Measurements from ENCODE around the gene LOC101059915.
"Not testable (repeated sequence)": the region's sequence is repeated elsewhere in the genome, so short reads cannot be mapped to it uniquely, and the experiment has no call there.

Gene LOC101059915

DNA sequence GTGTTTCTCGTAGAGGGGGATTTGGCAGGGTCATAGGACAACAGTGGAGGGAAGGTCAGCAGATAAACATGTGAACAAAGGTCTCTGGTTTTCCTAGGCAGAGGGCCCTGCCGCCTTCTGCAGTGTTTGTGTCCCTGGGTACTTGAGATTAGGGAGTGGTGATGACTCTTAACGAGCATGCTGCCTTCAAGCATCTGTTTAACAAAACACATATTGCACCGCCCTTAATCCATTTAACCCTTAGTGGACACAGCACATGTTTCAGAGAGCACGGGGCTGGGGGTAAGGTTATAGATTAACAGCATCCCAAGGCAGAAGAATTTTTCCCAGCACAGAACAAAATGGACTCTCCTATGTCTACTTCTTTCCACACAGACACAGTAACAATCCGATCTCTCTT lies 22.9 kb upstream of the LOC101059915 start:
- DNase-seq: not testable (repeated sequence)

DNA sequence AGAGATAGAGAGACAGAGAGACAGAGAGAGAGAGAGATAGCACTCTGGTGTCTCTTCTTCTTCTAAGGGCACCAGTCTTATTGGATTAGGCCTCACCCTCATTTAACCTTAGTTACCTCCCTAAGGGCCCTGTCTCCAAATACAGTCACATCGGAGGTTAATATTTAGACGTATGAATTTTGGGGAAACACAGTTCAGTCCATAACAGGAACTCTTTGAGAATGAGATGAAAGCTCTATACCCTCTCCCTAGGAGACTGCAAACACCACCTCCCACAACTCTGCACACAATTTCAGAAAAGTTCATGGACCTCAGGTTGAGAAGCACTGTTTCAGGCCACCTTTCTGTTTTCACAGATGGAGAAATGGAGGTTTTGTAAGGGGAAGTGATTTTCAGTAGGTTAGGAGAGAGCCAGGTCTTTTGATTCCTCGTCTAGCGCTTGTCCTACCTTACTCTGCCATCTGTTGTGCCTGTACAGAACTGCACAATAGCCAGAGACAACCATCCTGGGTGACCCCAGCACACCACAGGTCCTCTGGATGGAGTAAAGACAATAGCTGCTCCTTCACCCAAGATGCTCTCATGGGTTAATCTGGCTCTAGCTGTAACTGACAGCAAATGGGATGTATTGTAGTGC lies 16.9 kb upstream of the LOC101059915 start:
- DNase-seq: no peak

DNA sequence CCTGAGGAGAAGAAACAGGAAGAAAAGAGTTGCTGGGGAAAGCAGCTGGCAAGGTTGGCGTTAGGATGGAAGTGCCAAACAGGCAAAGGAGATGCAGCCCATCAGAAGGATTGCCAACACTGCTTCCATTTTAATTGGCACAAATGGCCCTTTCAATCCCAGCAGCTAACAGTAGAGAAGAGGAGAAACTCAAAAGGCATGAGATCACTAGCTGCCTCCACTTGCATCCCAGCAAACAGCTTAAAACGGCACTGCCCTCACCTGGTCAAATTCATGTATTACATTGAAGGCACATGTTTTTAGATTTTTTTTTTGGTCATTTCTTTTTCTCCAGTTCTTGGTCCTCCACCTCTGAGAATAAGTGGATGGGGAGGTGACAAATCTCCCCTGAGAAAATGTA lies 14.9 kb upstream of the LOC101059915 start:
- peak; percentile 34 for DNase-seq

GRCh38 chrX:71653344-71653743 lies 14.0 kb upstream of the LOC101059915 start:
- no peak for DNase-seq

- DNase-seq: no peak
Observed at GRCh38 chrX:71657267-71657666, 10.1 kb upstream of the LOC101059915 start.

- DNase-seq: no peak
Observed at GRCh38 chrX:71659342-71659741, 8.0 kb upstream of the LOC101059915 start.

DNA sequence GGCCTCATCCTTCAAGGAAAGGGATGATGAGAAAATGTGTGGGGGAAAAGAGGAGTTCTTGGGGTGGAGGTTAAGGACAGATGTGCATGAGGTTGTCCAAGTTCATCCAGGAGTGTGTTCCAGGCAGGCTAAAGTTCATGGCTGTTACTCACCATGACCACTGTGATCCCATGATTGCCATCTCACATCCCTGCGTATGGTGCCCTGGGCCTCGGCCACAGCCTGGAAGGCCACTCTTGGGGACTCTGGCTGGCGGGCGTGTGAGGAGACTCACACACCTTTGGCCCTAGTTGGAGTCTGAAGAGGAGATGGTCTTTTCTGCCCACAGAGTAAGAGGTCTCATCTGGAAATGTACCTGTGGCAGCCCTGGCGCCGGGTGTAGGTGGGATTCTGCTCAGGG lies 7.4 kb upstream of the LOC101059915 start:
- DNase-seq: no peak

DNA sequence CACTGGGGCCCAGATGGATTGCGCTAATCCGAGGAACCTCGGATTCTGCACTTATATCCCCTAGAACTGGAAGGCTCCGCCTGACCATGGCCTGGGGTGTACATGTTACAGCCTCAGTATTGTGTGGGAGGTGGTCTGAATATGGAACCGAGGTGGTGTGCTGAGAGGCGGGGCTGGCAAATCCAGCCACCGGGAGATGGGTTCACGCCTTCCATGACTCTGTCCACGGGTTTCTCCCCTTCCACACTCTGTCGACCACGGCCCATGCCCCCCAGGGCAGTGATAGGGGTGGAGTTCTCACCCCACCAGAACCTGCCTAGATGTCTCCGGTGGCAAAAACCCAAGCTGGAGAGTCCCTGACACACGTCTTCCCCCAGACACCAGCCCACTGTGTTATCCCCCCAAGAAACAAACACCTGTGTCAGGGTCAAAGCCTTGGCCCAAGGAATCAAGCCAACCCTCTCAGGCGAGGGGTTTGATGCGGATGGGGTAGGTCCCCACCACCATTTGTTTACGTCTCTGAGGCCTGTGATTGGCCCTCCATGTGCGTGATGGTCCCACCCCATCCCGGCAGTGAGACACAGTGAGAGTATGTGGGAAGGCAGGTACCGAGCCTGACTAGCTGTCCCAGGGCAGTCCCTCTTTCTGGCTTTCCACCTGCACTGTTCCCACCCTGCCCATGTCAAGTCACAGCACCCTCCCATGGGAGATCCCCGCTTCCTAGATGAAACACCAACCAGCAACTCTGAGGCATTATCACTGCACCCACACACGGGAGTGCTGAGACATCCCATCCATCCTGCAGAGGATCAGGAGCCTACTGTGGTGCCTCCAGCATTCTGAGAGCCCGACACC lies 6.6 kb upstream of the LOC101059915 start:
- no peak for DNase-seq

DNA sequence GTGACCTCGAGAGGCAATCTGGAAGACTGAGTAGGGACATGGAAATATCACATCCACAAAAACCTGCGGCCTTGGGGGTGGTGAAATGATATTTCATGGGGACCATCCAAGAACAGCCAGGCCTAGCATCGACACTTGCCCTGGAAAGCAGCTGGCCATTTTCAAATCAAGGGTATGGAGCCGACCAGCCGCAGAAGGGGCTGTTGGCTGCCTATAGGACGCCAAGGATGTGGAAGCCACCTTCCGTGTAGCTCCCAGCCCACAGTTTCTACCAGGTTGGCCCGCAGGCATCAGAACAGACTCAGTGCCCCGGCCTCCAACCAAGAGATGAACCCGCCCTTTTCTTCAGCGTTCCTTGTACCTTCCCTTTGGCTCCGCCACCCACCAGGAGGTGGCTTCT lies 5.4 kb upstream of the LOC101059915 start:
- no peak for DNase-seq

- not testable (repeated sequence) for DNase-seq
Observed at GRCh38 chrX:71662654-71663053, 4.7 kb upstream of the LOC101059915 start.

DNA sequence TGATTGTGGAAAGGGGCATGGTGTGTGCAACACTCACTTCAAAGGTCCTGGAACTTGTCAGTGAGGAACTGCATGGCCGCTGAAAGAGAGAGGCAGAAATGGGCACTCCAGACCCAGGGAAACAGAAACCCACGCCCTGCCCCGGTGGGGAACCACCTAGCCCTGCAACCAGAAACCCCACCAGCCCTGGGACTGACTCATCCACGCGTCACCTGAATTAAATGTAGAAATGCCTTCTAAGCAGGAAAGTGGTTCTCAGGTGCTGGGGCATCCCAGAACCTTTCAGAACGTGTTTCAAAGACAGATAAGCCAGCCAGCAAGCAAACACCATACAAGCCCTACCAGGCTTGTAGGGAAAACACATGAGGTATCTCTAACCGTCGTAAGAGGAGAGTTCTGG lies 4.1 kb upstream of the LOC101059915 start:
- DNase-seq: not testable (repeated sequence)

GRCh38 chrX:71664202-71664601 lies 3.1 kb upstream of the LOC101059915 start:
- DNase-seq: not testable (repeated sequence)

DNA sequence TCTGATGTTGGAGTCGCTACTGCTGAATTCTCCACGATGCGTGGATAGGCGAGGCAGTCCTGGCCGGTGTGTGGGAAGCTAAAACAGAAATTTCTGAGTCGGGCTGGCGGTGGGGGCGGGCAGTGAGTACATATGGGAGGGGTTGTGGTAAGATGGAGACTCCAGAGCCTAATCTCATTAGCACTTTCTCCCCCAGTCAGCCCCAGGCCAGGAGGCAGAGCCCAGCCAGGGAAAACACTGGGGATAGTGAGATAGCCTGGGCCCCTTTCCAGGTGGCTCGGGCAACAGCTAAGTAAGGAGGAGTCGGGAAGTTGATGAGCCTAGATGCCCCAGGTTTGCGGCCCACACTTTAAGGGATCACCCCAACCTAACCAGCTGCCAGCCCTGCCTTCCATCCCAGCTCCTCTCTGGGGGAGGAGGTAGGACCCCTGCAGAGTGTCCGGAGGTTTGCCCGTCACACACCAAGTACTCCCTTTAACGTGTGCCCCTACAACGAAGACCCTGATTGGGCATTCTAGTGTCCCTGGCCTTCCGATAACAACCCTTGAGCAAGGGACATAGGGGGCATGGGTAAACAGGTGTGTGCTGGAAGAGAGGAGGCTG lies 2.4 kb upstream of the LOC101059915 start:
- DNase-seq: no peak

DNA sequence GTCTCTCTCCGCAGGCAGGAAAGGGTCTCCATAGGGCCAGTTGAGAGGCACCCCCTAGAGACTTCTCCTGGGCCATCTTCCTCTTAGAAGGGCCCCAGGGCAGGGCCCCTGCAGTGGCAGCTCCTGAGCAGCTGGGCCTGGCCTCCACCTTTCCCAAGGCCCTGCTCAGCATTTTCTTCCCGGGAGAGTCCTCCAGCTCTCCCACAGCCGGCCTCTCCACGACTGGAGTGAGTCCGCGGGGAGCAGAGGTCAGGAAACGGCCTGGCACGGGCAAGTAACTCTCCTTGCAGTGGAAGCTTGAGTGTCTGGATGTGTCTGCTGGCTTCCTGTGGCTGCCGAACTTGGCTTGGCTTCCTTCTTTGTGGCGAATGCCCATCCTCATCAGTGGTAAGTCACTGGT lies 1.6 kb upstream of the LOC101059915 start:
- DNase-seq: no peak

DNA sequence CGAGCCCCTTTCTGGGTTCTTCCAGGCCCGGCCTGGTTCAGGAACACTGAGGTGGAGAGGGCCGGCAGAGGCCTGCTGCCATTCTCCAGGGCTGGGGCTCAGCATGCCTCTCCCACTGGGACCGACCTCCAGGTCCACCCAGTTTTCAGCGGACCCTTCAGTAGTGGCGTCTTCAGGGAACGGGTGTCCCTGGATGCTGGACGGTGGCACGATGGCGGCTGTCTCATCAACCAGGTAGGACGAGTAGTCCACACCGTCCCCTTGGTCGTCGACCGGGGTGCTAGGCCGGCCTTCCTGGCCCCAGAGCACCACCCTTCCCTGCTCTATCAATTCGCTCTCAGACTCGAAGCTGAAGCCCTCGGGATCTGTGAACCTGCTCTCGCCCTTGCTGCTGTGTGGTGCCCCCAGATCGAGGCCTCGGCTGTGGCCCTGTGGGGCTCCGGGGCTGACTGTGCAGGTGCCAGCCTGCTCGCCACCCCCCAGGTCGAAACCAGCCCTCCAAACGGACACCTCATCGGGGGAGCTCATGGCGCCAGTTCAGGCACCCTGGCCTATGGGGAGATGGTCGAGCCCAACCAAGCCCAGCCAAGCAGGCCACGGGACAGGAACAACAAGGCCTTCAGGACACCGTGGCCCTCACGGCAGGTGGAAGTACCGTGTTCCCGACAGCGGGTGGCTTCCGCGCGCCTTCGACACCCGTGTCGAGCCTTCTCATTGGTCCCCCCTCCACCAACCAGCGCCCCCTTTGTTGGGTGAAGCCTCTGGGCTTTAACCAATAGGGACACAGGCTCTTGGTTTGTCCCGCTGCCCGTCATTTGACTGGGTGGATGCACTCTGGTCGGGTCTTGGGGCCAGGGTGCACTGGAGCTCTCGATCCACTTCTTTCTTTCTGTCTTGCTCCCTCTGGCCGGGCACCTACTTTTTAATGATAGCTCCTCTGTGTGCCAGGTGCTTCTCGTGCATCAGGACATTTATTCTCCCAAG lies 814 bp upstream of the LOC101059915 start:
- DNase-seq: no peak

- no peak for DNase-seq
Observed at GRCh38 chrX:71668248-71668595, 876 bp downstream of the LOC101059915 start.

- no peak for DNase-seq
Observed at GRCh38 chrX:71669492-71669891, 2.1 kb downstream of the LOC101059915 start.

GRCh38 chrX:71669947-71670346 lies 2.6 kb downstream of the LOC101059915 start:
- not testable (repeated sequence) for DNase-seq

GRCh38 chrX:71671043-71671780 lies 3.9 kb downstream of the LOC101059915 start:
- DNase-seq: no peak

DNA sequence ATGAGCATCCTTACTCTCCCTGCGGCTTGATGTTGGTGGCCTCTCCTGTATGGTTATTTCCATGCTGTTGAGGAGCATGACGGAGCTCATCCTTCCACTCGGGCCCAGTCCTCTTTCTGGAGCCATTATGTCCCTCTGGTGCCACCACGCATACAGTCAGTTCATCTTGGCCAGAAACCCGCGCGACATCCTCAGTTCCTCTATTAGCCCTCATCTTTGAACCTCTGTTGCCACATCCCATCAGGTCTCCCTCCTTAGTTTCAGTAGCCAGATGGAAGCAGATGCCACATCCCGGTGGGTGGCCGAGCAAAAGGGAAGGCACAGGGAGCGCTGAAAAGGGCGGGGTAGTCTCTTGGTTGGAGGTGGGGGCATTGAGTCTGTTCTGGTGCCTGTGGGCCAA lies 4.6 kb downstream of the LOC101059915 start:
- no peak for DNase-seq

DNA sequence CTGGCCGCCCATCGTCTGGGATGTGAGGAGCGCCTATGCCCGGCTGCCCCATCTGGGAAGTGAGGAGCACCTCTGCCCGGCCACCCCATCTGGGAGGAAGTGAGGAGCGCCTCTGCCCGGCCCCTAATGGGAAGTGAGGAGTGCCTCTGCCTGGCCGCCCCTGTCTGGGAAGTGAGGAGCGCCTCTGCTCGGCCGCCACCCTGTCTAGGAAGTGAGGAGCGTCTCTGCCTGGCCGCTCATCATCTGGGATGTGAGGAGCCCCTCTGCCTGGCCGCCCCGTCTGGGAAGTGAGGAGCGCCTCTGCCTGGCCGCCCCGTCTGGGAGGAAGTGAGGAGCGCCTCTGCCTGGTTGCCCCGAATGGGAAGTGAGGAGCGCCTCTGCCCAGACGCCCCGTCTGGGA lies 8.3 kb downstream of the LOC101059915 start:
- not testable (repeated sequence) for DNase-seq

Measured in fibroblast of skin of right quadriceps (primary cell).